Measurements from ENCODE around the gene ITPR2.
A peak's percentile ranks its signal among the peaks of the same experiment; 100 is the strongest.

ITPR2 gene

DNA sequence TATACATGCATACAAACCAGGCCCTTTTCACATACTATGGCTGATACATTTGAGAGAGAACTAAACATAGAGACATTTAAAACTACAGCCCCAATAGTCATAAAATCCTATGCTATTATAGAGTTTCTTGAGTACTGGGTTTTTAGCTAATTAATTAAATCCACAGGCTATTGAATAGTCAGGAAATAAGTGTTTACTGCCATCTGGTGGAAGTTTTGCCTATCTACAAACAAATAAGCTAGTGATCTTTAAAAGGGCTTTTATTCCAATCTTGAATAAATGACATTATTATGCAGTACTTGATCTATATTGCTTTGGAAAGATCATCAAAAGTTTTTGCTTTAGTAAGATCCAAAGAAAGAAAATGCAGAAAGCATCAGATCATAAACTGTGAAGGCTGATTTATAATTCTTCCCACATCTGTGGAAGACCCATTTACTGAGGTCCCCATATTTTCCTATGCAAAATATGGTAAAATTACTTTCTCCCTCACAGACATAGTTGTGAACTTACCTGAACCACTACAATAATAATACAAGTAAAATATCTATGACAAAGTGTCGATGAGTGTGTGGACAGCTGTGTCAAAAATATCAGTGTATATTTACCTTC, 131.3 kb downstream of the ITPR2 start:
- DNase-seq (ENCODE audit: low spot score in 2 of 2): peak in 1 of 2 donors; percentile 16
- H3K4me1 Mint-ChIP-seq: peaks cover 4% of the 10 kb centered on the region
- ATAC-seq (ENCODE audit: low read depth): peak; percentile 50

DNA sequence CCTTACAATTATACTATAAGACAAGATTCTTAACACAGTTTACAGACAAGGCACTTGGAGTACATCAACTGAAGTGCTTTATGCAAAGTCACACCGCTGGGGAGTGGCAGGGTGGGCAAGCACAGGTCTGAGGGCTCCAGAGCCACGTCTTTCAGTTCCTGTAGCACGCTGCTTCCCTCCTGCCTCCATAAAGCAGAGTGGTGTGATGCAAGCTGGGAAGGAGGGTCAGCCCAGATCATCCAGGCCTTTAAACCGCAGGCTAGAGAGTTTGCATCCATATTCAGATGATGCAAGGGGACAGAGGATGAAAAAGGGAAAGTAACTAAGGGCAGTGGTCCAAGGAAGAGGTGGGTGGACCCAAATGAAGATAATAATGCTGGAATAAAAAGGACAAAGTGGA, 132.6 kb downstream of the ITPR2 start:
- H3K27ac Mint-ChIP-seq: no peak overlapping the region
- no peaks in the 10 kb centered on the region for H3K27me3 Mint-ChIP-seq
- H3K9me3 Mint-ChIP-seq: peaks cover 4% of the 10 kb centered on the region
- H3K4me3 Mint-ChIP-seq: no peak overlapping the region
- peaks cover 28% of the 10 kb centered on the region for H3K36me3 Mint-ChIP-seq
- ATAC-seq (ENCODE audit: low read depth) (no peak), DNase-seq (ENCODE audit: low spot score in 2 of 2) (no peak)
- peaks cover 4% of the 10 kb centered on the region for H3K4me1 Mint-ChIP-seq

More for the DNA sequence above, 131.3 kb downstream of the ITPR2 start:
- Mint-ChIP-seq H3K27ac (no peak overlapping the region), H3K36me3 (peaks cover 17% of the 10 kb centered on the region), H3K4me3 (no peak overlapping the region), H3K9me3 (peaks cover 4% of the 10 kb centered on the region), H3K27me3 (no peaks in the 10 kb centered on the region)

DNA sequence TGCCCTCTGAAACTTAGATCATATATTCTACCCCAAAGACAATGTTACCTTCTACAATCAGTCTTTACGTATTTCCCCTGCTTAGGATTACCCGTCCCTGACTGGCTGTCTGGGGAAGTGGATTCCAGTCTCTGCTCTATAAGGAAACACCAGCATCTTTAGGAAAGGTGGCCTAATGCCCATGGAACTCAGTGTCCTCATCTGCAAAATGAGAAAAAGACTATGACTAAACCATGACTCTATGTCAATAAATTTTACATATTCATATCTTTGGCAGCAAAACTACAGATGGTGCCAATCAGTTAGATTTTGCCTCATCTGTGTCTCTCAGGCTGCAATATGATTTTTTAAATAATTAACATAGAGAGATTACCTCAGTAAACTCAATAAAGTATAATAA, 133.8 kb downstream of the ITPR2 start:
- Mint-ChIP-seq H3K4me3 (no peak overlapping the region), H3K4me1 (peaks cover 4% of the 10 kb centered on the region), H3K9me3 (peaks cover 4% of the 10 kb centered on the region), H3K27ac (no peak overlapping the region), H3K36me3 (peaks cover 34% of the 10 kb centered on the region), H3K27me3 (no peaks in the 10 kb centered on the region)
- DNase-seq (ENCODE audit: low spot score in 2 of 2) (no peak), ATAC-seq (ENCODE audit: low read depth) (no peak)

GRCh38 chr12:26698186-26698585, 134.8 kb downstream of the ITPR2 start:
- no peak for ATAC-seq (ENCODE audit: low read depth)
- no peaks in the 10 kb centered on the region for H3K27me3 Mint-ChIP-seq
- peaks cover 4% of the 10 kb centered on the region for H3K4me1 Mint-ChIP-seq
- peaks cover 36% of the 10 kb centered on the region for H3K36me3 Mint-ChIP-seq
- no peak for DNase-seq (ENCODE audit: low spot score in 2 of 2)
- H3K27ac Mint-ChIP-seq: no peak overlapping the region
- H3K4me3 Mint-ChIP-seq: no peak overlapping the region
- H3K9me3 Mint-ChIP-seq: peaks cover 4% of the 10 kb centered on the region

GRCh38 chr12:26697217-26697616, 135.8 kb downstream of the ITPR2 start:
- Mint-ChIP-seq H3K36me3 (peaks cover 38% of the 10 kb centered on the region), H3K9me3 (peaks cover 4% of the 10 kb centered on the region), H3K4me1 (peaks cover 4% of the 10 kb centered on the region), H3K27me3 (no peaks in the 10 kb centered on the region), H3K27ac (no peak overlapping the region), H3K4me3 (no peak overlapping the region)
- no peak for ATAC-seq (ENCODE audit: low read depth)
- no peak for DNase-seq (ENCODE audit: low spot score in 2 of 2)

- Mint-ChIP-seq H3K4me3 (no peak overlapping the region), H3K4me1 (peaks cover 4% of the 10 kb centered on the region), H3K27me3 (no peaks in the 10 kb centered on the region), H3K27ac (no peak overlapping the region), H3K36me3 (peaks cover 38% of the 10 kb centered on the region), H3K9me3 (peaks cover 4% of the 10 kb centered on the region)
- ATAC-seq (ENCODE audit: low read depth) (no peak), DNase-seq (ENCODE audit: low spot score in 2 of 2) (no peak)
These were observed 136.3 kb downstream of the ITPR2 start for GRCh38 chr12:26696613-26697092.

GRCh38 chr12:26696048-26696612, 136.9 kb downstream of the ITPR2 start:
- Mint-ChIP-seq H3K9me3 (peaks cover 4% of the 10 kb centered on the region), H3K36me3 (peaks cover 38% of the 10 kb centered on the region), H3K27ac (no peak overlapping the region), H3K4me1 (peaks cover 4% of the 10 kb centered on the region), H3K4me3 (no peak overlapping the region), H3K27me3 (no peaks in the 10 kb centered on the region)
- DNase-seq (ENCODE audit: low spot score in 2 of 2) (no peak), ATAC-seq (ENCODE audit: low read depth) (no peak)

- H3K4me3 Mint-ChIP-seq: no peak overlapping the region
- peaks cover 41% of the 10 kb centered on the region for H3K36me3 Mint-ChIP-seq
These were observed 138.6 kb downstream of the ITPR2 start for GRCh38 chr12:26694402-26694801.

DNA sequence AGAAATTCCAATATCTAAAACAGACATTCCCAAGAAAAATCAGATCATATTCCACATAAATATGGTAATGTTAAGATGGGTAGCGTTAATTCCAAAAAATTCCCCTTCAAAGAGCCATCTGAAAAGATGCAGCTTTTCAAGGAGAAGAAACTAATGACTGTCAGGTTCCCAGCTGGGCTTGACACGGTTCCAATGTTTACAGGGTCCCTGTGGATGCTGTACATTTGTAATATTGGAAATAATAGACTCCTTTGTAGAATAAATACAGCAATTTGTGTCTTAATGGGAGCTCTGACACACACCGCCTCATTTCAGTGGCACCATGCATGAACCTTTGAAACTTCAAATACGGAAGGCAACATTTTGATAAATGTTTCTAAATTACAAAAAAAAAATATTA, 140.6 kb downstream of the ITPR2 start:
- no peak overlapping the region for H3K27ac Mint-ChIP-seq
- no peak overlapping the region for H3K4me3 Mint-ChIP-seq
- peaks cover 39% of the 10 kb centered on the region for H3K36me3 Mint-ChIP-seq
- peaks cover 11% of the 10 kb centered on the region for H3K4me1 Mint-ChIP-seq
- DNase-seq (ENCODE audit: low spot score in 2 of 2) (no peak), ATAC-seq (ENCODE audit: low read depth) (no peak)
- no peaks in the 10 kb centered on the region for H3K27me3 Mint-ChIP-seq
- H3K9me3 Mint-ChIP-seq: no peaks in the 10 kb centered on the region

More at GRCh38 chr12:26694402-26694801, 138.6 kb downstream of the ITPR2 start:
- no peak for DNase-seq (ENCODE audit: low spot score in 2 of 2)
- Mint-ChIP-seq H3K4me1 (peaks cover 5% of the 10 kb centered on the region), H3K27me3 (no peaks in the 10 kb centered on the region), H3K9me3 (peaks cover 4% of the 10 kb centered on the region), H3K27ac (no peak overlapping the region)
- no peak for ATAC-seq (ENCODE audit: low read depth)

GRCh38 chr12:26691234-26691970, 141.6 kb downstream of the ITPR2 start:
- no peak for DNase-seq (ENCODE audit: low spot score in 2 of 2)
- H3K27me3 Mint-ChIP-seq: no peaks in the 10 kb centered on the region
- no peak for ATAC-seq (ENCODE audit: low read depth)
- H3K4me3 Mint-ChIP-seq: no peak overlapping the region
- peaks cover 11% of the 10 kb centered on the region for H3K4me1 Mint-ChIP-seq
- H3K9me3 Mint-ChIP-seq: no peaks in the 10 kb centered on the region
- H3K36me3 Mint-ChIP-seq: peaks cover 35% of the 10 kb centered on the region
- H3K27ac Mint-ChIP-seq: no peak overlapping the region

DNA sequence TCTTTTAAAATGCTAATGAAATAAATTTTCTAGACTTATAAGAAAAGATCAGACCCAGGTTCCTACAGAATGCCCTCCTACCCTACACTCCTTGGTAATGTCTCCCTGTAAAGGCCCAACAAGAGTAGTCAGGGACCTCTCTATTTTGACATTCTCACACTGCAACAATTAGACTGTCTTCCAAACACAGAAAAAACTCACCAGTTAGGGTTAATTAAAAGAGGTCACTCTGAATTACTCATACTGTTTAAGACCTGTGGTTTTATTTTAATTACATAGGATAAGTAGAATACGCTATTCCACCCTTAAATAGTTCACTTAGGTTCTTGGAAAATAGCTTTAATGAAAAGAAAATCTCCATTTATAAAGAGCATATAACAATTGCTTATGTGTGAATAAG, 142.4 kb downstream of the ITPR2 start:
- Mint-ChIP-seq H3K4me3 (no peak overlapping the region), H3K36me3 (peaks cover 31% of the 10 kb centered on the region), H3K9me3 (no peaks in the 10 kb centered on the region), H3K4me1 (peaks cover 11% of the 10 kb centered on the region), H3K27me3 (no peaks in the 10 kb centered on the region), H3K27ac (no peak overlapping the region)
- DNase-seq (ENCODE audit: low spot score in 2 of 2): no peak
- no peak for ATAC-seq (ENCODE audit: low read depth)

GRCh38 chr12:26689281-26689841, 143.6 kb downstream of the ITPR2 start:
- no peak overlapping the region for H3K4me3 Mint-ChIP-seq
- peak overlapping the region; percentile 15 for H3K27ac Mint-ChIP-seq
- H3K27me3 Mint-ChIP-seq: no peaks in the 10 kb centered on the region
- H3K9me3 Mint-ChIP-seq: no peaks in the 10 kb centered on the region
- ATAC-seq (ENCODE audit: low read depth): no peak
- H3K4me1 Mint-ChIP-seq: peaks cover 11% of the 10 kb centered on the region
- H3K36me3 Mint-ChIP-seq: peaks cover 33% of the 10 kb centered on the region
- no peak for DNase-seq (ENCODE audit: low spot score in 2 of 2)

DNA sequence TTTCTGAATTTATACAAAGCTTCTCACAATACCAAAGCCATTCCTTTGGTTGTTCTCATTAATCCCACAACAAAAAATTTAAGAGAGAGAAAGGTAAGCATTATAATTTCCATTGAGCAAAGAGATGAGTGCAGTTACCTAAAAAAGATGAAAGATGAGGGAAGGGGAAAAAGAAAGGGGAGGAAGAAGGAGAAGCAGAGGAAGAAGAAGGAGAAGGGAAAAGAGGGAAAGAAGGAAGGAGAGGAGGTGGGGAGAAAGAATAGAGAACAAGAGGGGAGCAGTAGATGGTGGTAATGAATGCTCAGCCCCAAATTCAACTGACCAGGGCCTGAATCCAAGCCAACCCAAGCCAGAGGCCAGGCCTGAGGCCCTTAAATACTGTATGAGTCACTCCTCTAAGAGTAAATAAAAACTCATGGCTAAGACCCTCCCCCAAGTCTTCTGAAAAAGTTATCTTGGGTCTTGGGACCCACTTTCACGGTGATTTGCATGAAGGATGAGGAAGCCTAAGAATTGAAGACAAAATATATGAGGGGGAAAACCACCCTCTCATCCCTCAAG, 144.6 kb downstream of the ITPR2 start:
- Mint-ChIP-seq H3K27ac (no peak overlapping the region), H3K4me1 (peaks cover 11% of the 10 kb centered on the region), H3K36me3 (peaks cover 33% of the 10 kb centered on the region), H3K4me3 (no peak overlapping the region), H3K27me3 (no peaks in the 10 kb centered on the region), H3K9me3 (no peaks in the 10 kb centered on the region)
- ATAC-seq (ENCODE audit: low read depth): no peak
- DNase-seq (ENCODE audit: low spot score in 2 of 2): no peak

DNA sequence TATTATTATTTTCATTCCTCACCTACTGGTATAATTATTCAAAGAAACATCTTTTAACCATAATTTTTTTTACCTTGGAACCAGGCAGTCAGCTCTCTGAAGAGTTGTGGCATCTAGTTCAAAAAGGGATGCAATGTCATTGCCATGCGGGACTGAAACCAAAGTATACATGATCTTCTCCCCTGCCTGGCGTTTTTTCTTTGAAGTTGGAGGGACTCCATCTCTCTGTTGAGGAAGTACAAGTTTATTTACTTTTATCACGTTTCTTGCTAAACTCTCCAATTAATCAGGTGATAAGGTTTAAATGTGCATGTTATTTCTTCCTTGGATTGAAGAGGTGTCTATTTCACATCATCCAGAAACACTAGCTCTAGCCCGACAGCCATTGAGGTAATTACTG, 146.6 kb downstream of the ITPR2 start:
- no peak for ATAC-seq (ENCODE audit: low read depth)
- no peak for DNase-seq (ENCODE audit: low spot score in 2 of 2)
- Mint-ChIP-seq H3K27me3 (no peaks in the 10 kb centered on the region), H3K4me1 (peaks cover 11% of the 10 kb centered on the region), H3K4me3 (no peak overlapping the region), H3K9me3 (no peaks in the 10 kb centered on the region), H3K27ac (no peak overlapping the region), H3K36me3 (peaks cover 41% of the 10 kb centered on the region)

Data from memory B cell (primary cell).